HEK293 (cell line): ENCODE data around the gene TRAP1.

ENCODE experiments used
- GLI2 ChIP-seq: fragments of 450-650 bp; formaldehyde crosslinking; IDR thresholded peaks from 2 replicates; pipeline ENCODE4; 2017; ENCODE audit warnings: missing biosample characterization, missing genetic modification characterization, low read depth, borderline replicate concordance
- OSR2 ChIP-seq: fragments of 450-650 bp; formaldehyde crosslinking; IDR thresholded peaks from 2 replicates; pipeline ENCODE4 v1.5.1; 2016; ENCODE audit warnings: missing biosample characterization, missing genetic modification characterization
- SCRT1 ChIP-seq: fragments of 450-650 bp; formaldehyde crosslinking; IDR thresholded peaks from 2 replicates; pipeline ENCODE4 v1.5.1; 2016; ENCODE audit warnings: missing biosample characterization, missing genetic modification characterization, borderline replicate concordance
- ZBTB1 ChIP-seq: fragments of 450-650 bp; formaldehyde crosslinking; IDR thresholded peaks from 2 replicates; pipeline ENCODE4 v1.5.1; 2016; ENCODE audit warnings: missing biosample characterization, missing genetic modification characterization
- ZBTB7A ChIP-seq: fragments of 450-650 bp; formaldehyde crosslinking; IDR thresholded peaks from 2 replicates; pipeline ENCODE4 v1.5.1; 2016; ENCODE audit warnings: low read depth, missing biosample characterization, missing genetic modification characterization
- ZIC2 ChIP-seq: fragments of 450-650 bp; formaldehyde crosslinking; IDR thresholded peaks from 2 replicates; pipeline ENCODE4 v1.5.1; 2016; ENCODE audit warnings: missing biosample characterization, missing genetic modification characterization
- ZNF133 ChIP-seq: fragments of 450-650 bp; formaldehyde crosslinking; IDR thresholded peaks from 2 replicates; pipeline ENCODE4 v1.5.1; 2016; ENCODE audit warnings: missing biosample characterization, missing genetic modification characterization
- ZNF138 ChIP-seq: fragments of 450-650 bp; formaldehyde crosslinking; IDR thresholded peaks from 2 replicates; pipeline ENCODE4 v1.5.1; 2016; ENCODE audit warnings: missing biosample characterization, missing genetic modification characterization, borderline replicate concordance
- ZNF23 ChIP-seq: fragments of 450-650 bp; formaldehyde crosslinking; IDR thresholded peaks from 2 replicates; pipeline ENCODE4 v1.5.1; 2016; ENCODE audit warnings: missing biosample characterization, missing genetic modification characterization, borderline replicate concordance
- ZNF292 ChIP-seq: fragments of 450-650 bp; formaldehyde crosslinking; IDR thresholded peaks from 2 replicates; pipeline ENCODE4 v1.5.1; 2016; ENCODE audit warnings: low read depth, missing biosample characterization, missing genetic modification characterization, borderline replicate concordance
- ZNF335 ChIP-seq: fragments of 450-650 bp; formaldehyde crosslinking; conservative IDR thresholded peaks from 2 replicates; pipeline ENCODE4 v1.5.1; 2016; ENCODE audit warnings: missing biosample characterization, missing genetic modification characterization
- ZNF341 ChIP-seq: fragments of 450-650 bp; formaldehyde crosslinking; IDR thresholded peaks from 2 replicates; pipeline ENCODE4; 2016; ENCODE audit warnings: low read depth, missing biosample characterization, missing genetic modification characterization
- ZNF404 ChIP-seq: fragments of 450-650 bp; formaldehyde crosslinking; IDR thresholded peaks from 2 replicates; pipeline ENCODE4 v1.5.1; 2017; ENCODE audit warnings: missing biosample characterization, missing genetic modification characterization
- ZNF416 ChIP-seq: fragments of 450-650 bp; formaldehyde crosslinking; IDR thresholded peaks from 2 replicates; pipeline ENCODE4 v1.5.1; 2016; ENCODE audit warnings: missing biosample characterization, missing genetic modification characterization
- ZNF423 ChIP-seq: fragments of 450-650 bp; formaldehyde crosslinking; IDR thresholded peaks from 2 replicates; pipeline ENCODE4 v1.5.1; 2016; ENCODE audit warnings: missing biosample characterization, missing genetic modification characterization
- ZNF473 ChIP-seq: fragments of 450-650 bp; formaldehyde crosslinking; IDR thresholded peaks from 2 replicates; pipeline ENCODE4 v1.5.1; 2017; ENCODE audit warnings: missing biosample characterization, missing genetic modification characterization
- ZNF549 ChIP-seq: fragments of 450-650 bp; IDR thresholded peaks from 2 replicates; pipeline ENCODE4 v1.5.1; 2018; ENCODE audit warnings: missing biosample characterization, missing genetic modification characterization, mild to moderate bottlenecking, inconsistent platforms, moderate library complexity
- ZNF555 ChIP-seq: fragments of 450-650 bp; formaldehyde crosslinking; conservative IDR thresholded peaks from 2 replicates; pipeline ENCODE4 v1.5.1; 2017; ENCODE audit warnings: missing biosample characterization, mild to moderate bottlenecking, missing genetic modification characterization, inconsistent platforms
- ZNF629 ChIP-seq: fragments of 450-650 bp; formaldehyde crosslinking; IDR thresholded peaks from 2 replicates; pipeline ENCODE4 v1.5.1; 2017; ENCODE audit warnings: missing biosample characterization, missing genetic modification characterization
- ZNF654 ChIP-seq: fragments of 450-650 bp; formaldehyde crosslinking; IDR thresholded peaks from 2 replicates; pipeline ENCODE4 v1.5.1; 2016; ENCODE audit warnings: low read depth, missing biosample characterization, missing genetic modification characterization
- ZNF660 ChIP-seq: fragments of 450-650 bp; IDR thresholded peaks from 2 replicates; pipeline ENCODE4 v1.5.1; 2018; ENCODE audit warnings: missing biosample characterization, mild to moderate bottlenecking, missing genetic modification characterization
- ZNF701 ChIP-seq: fragments of 450-650 bp; formaldehyde crosslinking; IDR thresholded peaks from 2 replicates; pipeline ENCODE4 v1.5.1; 2016; ENCODE audit warnings: missing biosample characterization, missing genetic modification characterization
- ZNF707 ChIP-seq: fragments of 450-650 bp; formaldehyde crosslinking; IDR thresholded peaks from 2 replicates; pipeline ENCODE4 v1.5.1; 2016; ENCODE audit warnings: missing biosample characterization, missing genetic modification characterization
- TF ChIP-seq, protein P1 (sequence below): fragments of 450-650 bp; formaldehyde crosslinking; IDR thresholded peaks from 2 replicates; pipeline ENCODE4 v1.5.1; 2017; ENCODE audit warnings: missing biosample characterization, missing genetic modification characterization
- TF ChIP-seq, protein P2 (sequence below): fragments of 450-650 bp; IDR thresholded peaks from 2 replicates; pipeline ENCODE4 v1.5.1; 2018; ENCODE audit warnings: missing biosample characterization, mild to moderate bottlenecking, missing genetic modification characterization
- TF ChIP-seq, protein P3 (sequence below): fragments of 450-650 bp; formaldehyde crosslinking; IDR thresholded peaks from 2 replicates; pipeline ENCODE4 v1.5.1; 2016; ENCODE audit warnings: missing biosample characterization, missing genetic modification characterization, borderline replicate concordance

TRAP1 gene

DNA sequence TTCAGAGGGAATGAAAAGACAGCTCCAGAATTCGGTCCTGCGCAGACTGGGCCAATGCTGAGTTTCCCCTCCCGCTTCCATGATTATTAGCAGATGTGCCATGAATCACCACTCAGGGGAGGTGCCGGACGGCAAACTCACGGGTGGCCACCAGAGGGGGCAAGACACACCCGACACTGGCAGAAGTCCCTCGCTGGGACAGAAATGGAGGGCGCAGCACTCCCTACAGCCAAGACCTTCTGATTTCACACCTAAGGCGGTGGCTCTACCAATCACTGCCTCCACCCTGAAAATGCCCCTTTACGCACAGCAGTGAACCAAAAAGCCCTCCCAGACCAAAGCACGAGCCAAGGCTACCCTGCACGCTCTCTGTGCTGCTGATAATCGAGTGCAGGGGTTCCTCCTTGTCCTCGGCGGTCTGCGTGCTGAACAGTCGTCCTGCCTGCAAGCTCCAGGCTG is 26.8 kb downstream of the TRAP1 start (continued):
- TF ChIP-seq ZNF629 (tag by site-specific recombination), result peak; percentile 35; the same call in 1 of the 2 replicates
- TF ChIP-seq, protein P1, sequence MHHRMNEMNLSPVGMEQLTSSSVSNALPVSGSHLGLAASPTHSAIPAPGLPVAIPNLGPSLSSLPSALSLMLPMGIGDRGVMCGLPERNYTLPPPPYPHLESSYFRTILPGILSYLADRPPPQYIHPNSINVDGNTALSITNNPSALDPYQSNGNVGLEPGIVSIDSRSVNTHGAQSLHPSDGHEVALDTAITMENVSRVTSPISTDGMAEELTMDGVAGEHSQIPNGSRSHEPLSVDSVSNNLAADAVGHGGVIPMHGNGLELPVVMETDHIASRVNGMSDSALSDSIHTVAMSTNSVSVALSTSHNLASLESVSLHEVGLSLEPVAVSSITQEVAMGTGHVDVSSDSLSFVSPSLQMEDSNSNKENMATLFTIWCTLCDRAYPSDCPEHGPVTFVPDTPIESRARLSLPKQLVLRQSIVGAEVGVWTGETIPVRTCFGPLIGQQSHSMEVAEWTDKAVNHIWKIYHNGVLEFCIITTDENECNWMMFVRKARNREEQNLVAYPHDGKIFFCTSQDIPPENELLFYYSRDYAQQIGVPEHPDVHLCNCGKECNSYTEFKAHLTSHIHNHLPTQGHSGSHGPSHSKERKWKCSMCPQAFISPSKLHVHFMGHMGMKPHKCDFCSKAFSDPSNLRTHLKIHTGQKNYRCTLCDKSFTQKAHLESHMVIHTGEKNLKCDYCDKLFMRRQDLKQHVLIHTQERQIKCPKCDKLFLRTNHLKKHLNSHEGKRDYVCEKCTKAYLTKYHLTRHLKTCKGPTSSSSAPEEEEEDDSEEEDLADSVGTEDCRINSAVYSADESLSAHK (tag by site-specific recombination), result no peak
- no peak; the same call in 1 of the 2 replicates for TF ChIP-seq OSR2 (tag by site-specific recombination)
- TF ChIP-seq, protein P2, sequence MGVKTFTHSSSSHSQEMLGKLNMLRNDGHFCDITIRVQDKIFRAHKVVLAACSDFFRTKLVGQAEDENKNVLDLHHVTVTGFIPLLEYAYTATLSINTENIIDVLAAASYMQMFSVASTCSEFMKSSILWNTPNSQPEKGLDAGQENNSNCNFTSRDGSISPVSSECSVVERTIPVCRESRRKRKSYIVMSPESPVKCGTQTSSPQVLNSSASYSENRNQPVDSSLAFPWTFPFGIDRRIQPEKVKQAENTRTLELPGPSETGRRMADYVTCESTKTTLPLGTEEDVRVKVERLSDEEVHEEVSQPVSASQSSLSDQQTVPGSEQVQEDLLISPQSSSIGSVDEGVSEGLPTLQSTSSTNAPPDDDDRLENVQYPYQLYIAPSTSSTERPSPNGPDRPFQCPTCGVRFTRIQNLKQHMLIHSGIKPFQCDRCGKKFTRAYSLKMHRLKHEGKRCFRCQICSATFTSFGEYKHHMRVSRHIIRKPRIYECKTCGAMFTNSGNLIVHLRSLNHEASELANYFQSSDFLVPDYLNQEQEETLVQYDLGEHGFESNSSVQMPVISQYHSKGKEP (tag by site-specific recombination), result peak; percentile 31; the same call in 1 of the 2 replicates
- TF ChIP-seq ZNF416 (tag by site-specific recombination), result no peak
- TF ChIP-seq ZNF23 (tag by site-specific recombination), result no peak
- peak; percentile 81 for TF ChIP-seq ZNF660
- no peak for TF ChIP-seq ZNF549 (tag by site-specific recombination)
- no peak for TF ChIP-seq ZNF707 (tag by site-specific recombination)
- no peak for TF ChIP-seq ZNF404 (tag by site-specific recombination)
- no peak for TF ChIP-seq ZNF423 (tag by site-specific recombination)
- no peak for TF ChIP-seq ZNF138 (tag by site-specific recombination)
- TF ChIP-seq GLI2, result no peak
- no peak for TF ChIP-seq ZNF473 (tag by site-specific recombination)
- TF ChIP-seq ZNF555 (tag by site-specific recombination), result no peak
- peak; percentile 35 for TF ChIP-seq ZNF335 (tag by site-specific recombination)
- no peak for TF ChIP-seq ZNF133 (tag by site-specific recombination)
- peak; percentile 45 for TF ChIP-seq ZIC2
- TF ChIP-seq ZNF292 (tag by site-specific recombination), result no peak
- no peak for TF ChIP-seq ZBTB1
- no peak for TF ChIP-seq ZBTB7A
- TF ChIP-seq, protein P3, sequence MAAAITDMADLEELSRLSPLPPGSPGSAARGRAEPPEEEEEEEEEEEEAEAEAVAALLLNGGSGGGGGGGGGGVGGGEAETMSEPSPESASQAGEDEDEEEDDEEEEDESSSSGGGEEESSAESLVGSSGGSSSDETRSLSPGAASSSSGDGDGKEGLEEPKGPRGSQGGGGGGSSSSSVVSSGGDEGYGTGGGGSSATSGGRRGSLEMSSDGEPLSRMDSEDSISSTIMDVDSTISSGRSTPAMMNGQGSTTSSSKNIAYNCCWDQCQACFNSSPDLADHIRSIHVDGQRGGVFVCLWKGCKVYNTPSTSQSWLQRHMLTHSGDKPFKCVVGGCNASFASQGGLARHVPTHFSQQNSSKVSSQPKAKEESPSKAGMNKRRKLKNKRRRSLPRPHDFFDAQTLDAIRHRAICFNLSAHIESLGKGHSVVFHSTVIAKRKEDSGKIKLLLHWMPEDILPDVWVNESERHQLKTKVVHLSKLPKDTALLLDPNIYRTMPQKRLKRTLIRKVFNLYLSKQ (tag by site-specific recombination), result no peak
- no peak for TF ChIP-seq ZNF701 (tag by site-specific recombination)
- TF ChIP-seq SCRT1, result no peak
- TF ChIP-seq ZNF341 (tag by site-specific recombination), result peak; percentile 61
- peak; percentile 70 for TF ChIP-seq ZNF654 (tag by site-specific recombination)
